H1 (cell line): Measurements from ENCODE around the gene HOXA11. TPM values are rescaled to one million over a fixed set of nuclear protein-coding genes. Genes with fewer than 3 reads are reported as not detected.

Source experiments
- CTCF ChIA-PET: fragments of 300-600 bp; sonication (Branson Sonifier 250); formaldehyde crosslinking; loops from one replicate; lab custom pipeline; 2021; ENCODE audit not compliant: partially characterized antibody; lab: Charles Lee
- POLR2A ChIA-PET: fragments of 300-600 bp; sonication (Branson Sonifier 250); formaldehyde crosslinking; loops from one replicate; lab custom pipeline; 2021; ENCODE audit warnings: inconsistent platforms; ENCODE audit not compliant: partially characterized antibody; lab: Charles Lee
- DNase-seq, 2 experiments: peaks; one replicate each; pipeline versions ENCODE4 v3.0.0 to v3.0.0-alpha.2; 2010 to 2022; ENCODE audit warnings: low spot score in 2 of 2, low read depth in 1 of 2, mixed read lengths in 1 of 2
- FAIRE-seq: peaks from 2 replicates; lab custom pipeline; 2011; peaks lifted over from hg19 to GRCh38; lab: Jason Lieb, UNC
- H2AFZ ChIP-seq: 2 replicates; pipeline ENCODE4 v1.8.1; 2012; ENCODE audit warnings: low read length, inconsistent platforms
- H2AK5ac ChIP-seq: 2 replicates; pipeline ENCODE4 v1.6.1; 2013; ENCODE audit warnings: low read depth, low read length
- H2BK120ac ChIP-seq: replicated peaks from 2 replicates; pipeline ENCODE3; 2013; ENCODE audit warnings: low read depth, low read length, inconsistent platforms
- H2BK12ac ChIP-seq: 2 replicates; pipeline ENCODE4 v1.6.1; 2013; ENCODE audit warnings: low read depth, low read length
- H2BK15ac ChIP-seq: 2 replicates; pipeline ENCODE4 v1.6.1; 2013; ENCODE audit warnings: low read length
- H2BK20ac ChIP-seq: 2 replicates; pipeline ENCODE4 v1.6.1; 2013; ENCODE audit warnings: low read length
- H2BK5ac ChIP-seq: 2 replicates; pipeline ENCODE4 v1.6.1; 2013; ENCODE audit warnings: low read depth, low read length
- H3K14ac ChIP-seq: 2 replicates; pipeline ENCODE4 v1.6.1; 2013; ENCODE audit warnings: inconsistent platforms; ENCODE audit not compliant: insufficient read length
- H3K18ac ChIP-seq: 2 replicates; pipeline ENCODE4 v1.6.1; 2013; ENCODE audit warnings: low read length; ENCODE audit errors: extremely low read depth
- H3K23ac ChIP-seq: 2 replicates; pipeline ENCODE4 v1.6.1; 2013; ENCODE audit warnings: inconsistent platforms; ENCODE audit not compliant: insufficient read length
- H3K23me2 ChIP-seq: 2 replicates; pipeline ENCODE4 v1.6.1; 2013; ENCODE audit warnings: low read depth, low read length
- H3K27ac ChIP-seq: 2 replicates; pipeline ENCODE4 v1.6.1; 2011; ENCODE audit warnings: low read depth, low read length, inconsistent platforms
- H3K27me3 ChIP-seq, 4 experiments: replicated peaks in 1 of 4; 1 replicate in 1 of 4; 2 replicates in 3 of 4; pipeline versions ENCODE4 v1.6.1 to v1.8.1; 2011 to 2013; ENCODE audit warnings: low read length in 3 of 4, mild to moderate bottlenecking in 3 of 4, inconsistent platforms in 2 of 4, mixed read lengths in 2 of 4, moderate library complexity in 1 of 4; ENCODE audit not compliant: control insufficient read depth in 3 of 4, insufficient read depth in 3 of 4; ENCODE audit errors: extremely low read depth in 1 of 4
- H3K36me3 ChIP-seq, 4 experiments: 2 replicates each; pipeline versions ENCODE4 v1.6.1 to v1.8.1; 2011 to 2013; ENCODE audit warnings: mild to moderate bottlenecking in 4 of 4, low read length in 3 of 4, moderate library complexity in 2 of 4, control low read depth in 1 of 4, inconsistent platforms in 1 of 4; ENCODE audit not compliant: insufficient read depth in 4 of 4, control insufficient read depth in 2 of 4
- H3K4ac ChIP-seq: replicated peaks from 2 replicates; pipeline ENCODE3; 2013; ENCODE audit warnings: low read length, low read depth, mixed read lengths, inconsistent platforms; ENCODE audit not compliant: insufficient read length
- H3K4me1 ChIP-seq, 4 experiments: replicated peaks in 1 of 4; 1 replicate in 1 of 4; 2 replicates in 3 of 4; pipeline versions ENCODE4 v1.6.1 to v1.8.1; 2011 to 2013; ENCODE audit warnings: low read length in 3 of 4, inconsistent platforms in 2 of 4, mixed read lengths in 1 of 4; ENCODE audit not compliant: insufficient read depth in 4 of 4, control insufficient read depth in 3 of 4
- H3K4me2 ChIP-seq, 2 experiments: 2 replicates each; pipeline versions ENCODE4 v1.6.1 to v1.8.1; 2011 to 2013; ENCODE audit warnings: low read depth in 2 of 2, low read length in 2 of 2, control low read depth in 1 of 2, inconsistent platforms in 1 of 2, mild to moderate bottlenecking in 1 of 2; ENCODE audit not compliant: insufficient read depth in 1 of 2
- H3K4me3 ChIP-seq, 4 experiments: fragments of 200-600, 300-600 bp in 1 of 4; sonication (generic), shearing (Covaris generic), sonication (Bioruptor Twin) in 1 of 4; 2 replicates each; pipeline versions ENCODE4 v1.5.1 to v1.8.1; 2011 to 2016; ENCODE audit warnings: low read length in 4 of 4, low read depth in 3 of 4, control low read depth in 2 of 4, inconsistent platforms in 2 of 4, mild to moderate bottlenecking in 2 of 4, mixed read lengths in 1 of 4, moderate library complexity in 1 of 4; ENCODE audit not compliant: insufficient read depth in 2 of 4; ENCODE audit errors: extremely low read depth in 1 of 4
- H3K56ac ChIP-seq: replicated peaks from 2 replicates; pipeline ENCODE3; 2013; ENCODE audit warnings: low read depth, mild to moderate bottlenecking, mixed read lengths, low read length, inconsistent platforms; ENCODE audit not compliant: insufficient read length
- H3K79me1 ChIP-seq: 2 replicates; pipeline ENCODE4 v1.6.1; 2013; ENCODE audit warnings: low read depth, low read length, control low read depth
- H3K79me2 ChIP-seq, 2 experiments: 2 replicates each; pipeline versions ENCODE4 v1.6.1 to v1.8.1; 2012 to 2013; ENCODE audit warnings: low read length in 2 of 2, mild to moderate bottlenecking in 2 of 2, inconsistent platforms in 1 of 2; ENCODE audit not compliant: insufficient read depth in 2 of 2, control insufficient read depth in 1 of 2
- H3K9ac ChIP-seq, 4 experiments: replicated peaks in 1 of 4; 1 replicate in 1 of 4; 2 replicates in 3 of 4; pipeline versions ENCODE4 v1.6.1 to v1.8.1; 2011 to 2013; ENCODE audit warnings: low read depth in 3 of 4, low read length in 3 of 4, control low read depth in 2 of 4, mild to moderate bottlenecking in 2 of 4, moderate library complexity in 2 of 4, inconsistent platforms in 1 of 4; ENCODE audit errors: extremely low read depth in 1 of 4
- H3K9me3 ChIP-seq, 2 experiments: 2 replicates each; pipeline versions ENCODE4 v1.6.1 to v1.8.1; 2012 to 2013; ENCODE audit warnings: mild to moderate bottlenecking in 2 of 2, moderate library complexity in 2 of 2, control low read depth in 1 of 2, inconsistent platforms in 1 of 2, low read depth in 1 of 2, low read length in 1 of 2, mixed read lengths in 1 of 2; ENCODE audit not compliant: insufficient read depth in 2 of 2
- H4K20me1 ChIP-seq, 2 experiments: replicated peaks in 1 of 2; 2 replicates each; pipeline versions ENCODE3 to v1.8.1; 2011 to 2013; ENCODE audit warnings: inconsistent platforms in 2 of 2, low read length in 2 of 2, mild to moderate bottlenecking in 1 of 2; ENCODE audit not compliant: insufficient read depth in 2 of 2, control insufficient read depth in 1 of 2
- H4K5ac ChIP-seq: 2 replicates; pipeline ENCODE4 v1.6.1; 2013; ENCODE audit warnings: low read length, low read depth, mixed read lengths, inconsistent platforms; ENCODE audit not compliant: insufficient read length
- H4K8ac ChIP-seq: 2 replicates; pipeline ENCODE4 v1.8.0; 2013; ENCODE audit warnings: mild to moderate bottlenecking, moderate library complexity, low read length, inconsistent platforms; ENCODE audit not compliant: insufficient read depth; ENCODE audit errors: extremely low read depth
- H4K91ac ChIP-seq: replicated peaks from 2 replicates; pipeline ENCODE3; 2013; ENCODE audit warnings: low read length, mixed read lengths, inconsistent platforms; ENCODE audit not compliant: insufficient read length
- CBX8 ChIP-seq: fragments of 300-800, 300-1000 bp; sonication (generic); IDR thresholded peaks from 2 replicates; pipeline ENCODE4 v1.7.1; 2016; ENCODE audit warnings: low read depth, low read length, borderline replicate concordance
- CREB1 ChIP-seq: IDR thresholded peaks from 2 replicates; pipeline ENCODE4 v1.6.1; 2012; ENCODE audit warnings: inconsistent platforms
- CTCF ChIP-seq, 3 experiments: IDR thresholded peaks; 1 replicate in 2 of 3; 2 replicates in 1 of 3; pipeline versions ENCODE4 v1.5.1 to v1.6.1; 2011; ENCODE audit warnings: low read length in 3 of 3, mild to moderate bottlenecking in 3 of 3, inconsistent platforms in 2 of 3, low read depth in 1 of 3, moderate library complexity in 1 of 3; ENCODE audit not compliant: insufficient read depth in 1 of 3; ENCODE audit errors: control extremely low read depth in 1 of 3
- MAFK ChIP-seq: IDR thresholded peaks from 2 replicates; pipeline ENCODE4 v1.6.1; 2012; ENCODE audit warnings: low read depth, mild to moderate bottlenecking, improper control_type of control experiment, low read length
- SIRT6 ChIP-seq: IDR thresholded peaks from one replicate; pipeline ENCODE4 v1.7.1; 2012; ENCODE audit warnings: low read length, inconsistent platforms
- SP1 ChIP-seq: IDR thresholded peaks from 2 replicates; pipeline ENCODE4 v1.6.1; 2011; ENCODE audit warnings: low read depth, low read length
- TEAD4 ChIP-seq: IDR thresholded peaks from 2 replicates; pipeline ENCODE4 v1.6.1; 2012; ENCODE audit warnings: low read depth, low read length, inconsistent platforms, mixed read lengths
- WGBS, 2 experiments: shearing (Covaris generic) in 1 of 2; methylation state at CpG; one replicate each; pipeline versions ENCODE4 v1.1.6 to v1.1.7; 2013 to 2015; ENCODE audit warnings: low lambda C conversion rate in 2 of 2, mixed read lengths in 2 of 2, inconsistent platforms in 1 of 2, low coverage in 1 of 2, missing lambda C conversion rate in 1 of 2; ENCODE audit not compliant: insufficient replicate concordance in 2 of 2, insufficient coverage in 1 of 2, insufficient read length in 1 of 2; ENCODE audit errors: extremely low coverage in 1 of 2, missing lambda C conversion rate in 1 of 2; 5-methylcytosine and 5-hydroxymethylcytosine counted together
- polyA plus RNA-seq, 7 experiments: library from polyadenylated mRNA; depleted of rRNA in 3 of 7; stranded (reverse) in 5 of 7; unstranded in 2 of 7; fragments of >200 nt in 5 of 7; fragments of 200-250 nt in 2 of 7; gene quantifications; 1 replicate in 5 of 7; 2 replicates in 1 of 7; 4 replicates in 1 of 7; pipeline versions ENCODE4 v1.2.1 to v1.2.3, GENCODE V29; 2011 to 2013; ENCODE audit warnings: missing spikeins in 2 of 7, mixed read lengths in 2 of 7
- total RNA-seq: library from RNA; stranded (reverse); fragmentation: NEBNext Ultra II Directional; extraction: Animal tissue kit (Norgen Biotek cat#: 25700); gene quantifications from 2 replicates; pipeline ENCODE4 v1.2.1, GENCODE V29; 2021

The HOXA11 gene
- total and polyA plus RNA-seq, 2 of the 8 experiments (the other 6 are each of a cell fraction or from before 2014, with no cell fraction given): not detected

- DNase-seq (no peak), FAIRE-seq (no peak)
- no peak overlapping the region for H3K27ac ChIP-seq
- no peak overlapping the region for H4K5ac ChIP-seq
- no peak overlapping the region for H4K91ac ChIP-seq
- H3K18ac ChIP-seq: no peak overlapping the region
- H3K4ac ChIP-seq: no peak overlapping the region
- TF ChIP-seq CREB1 (no peak), MAFK (no peak), SP1 (no peak), TEAD4 (no peak), CTCF (IDR thresholded peaks at IDR 0.05; ENCODE audit: control extremely low read depth in 1 of 3, insufficient read depth in 1 of 3, low read depth in 1 of 3, low read length in 3 of 3) (no peak), SIRT6 (no peak), CBX8 (no peak)
- H3K27me3 ChIP-seq: peaks cover 96 to 100% (median 100%) of the 10 kb centered on the region in 4 experiments
- H3K79me2 ChIP-seq: no peaks in the 10 kb centered on the region
- ChIA-PET CTCF (interaction anchor here (0.7 to 2.1 kb wide), 5 partner anchors 9 to 447 kb away, joined by 3 to 10 read pairs (median 4); partner anchors contain the start of gene HOXA5), POLR2A (no interaction called here)
- no peak overlapping the region for H4K8ac ChIP-seq
- no peak overlapping the region for H2AK5ac ChIP-seq
- H2BK15ac ChIP-seq: no peak overlapping the region
- no peaks in the 10 kb centered on the region for H3K79me1 ChIP-seq
- no peak overlapping the region for H2AFZ ChIP-seq
- peaks cover 12 to 18% of the 10 kb centered on the region in 2 experiments for H4K20me1 ChIP-seq
- no peak overlapping the region for H3K4me3 ChIP-seq
- peaks cover 0 to 6% (median 2%) of the 10 kb centered on the region in 4 experiments; a peak in 4 of 7 replicates for H3K4me1 ChIP-seq
- 30% methylated on average over 2 of the region's 2 CpGs; no CpG with 5 or more reads in 1 of the 2 experiments for WGBS, 2 experiments
- no peak overlapping the region for H2BK120ac ChIP-seq
- H2BK12ac ChIP-seq: no peak overlapping the region
- H3K9me3 ChIP-seq: peaks cover 0 to 4% of the 10 kb centered on the region in 2 experiments; a peak in 1 of 4 replicates
- peaks cover 0 to 16% (median 0%) of the 10 kb centered on the region in 4 experiments; a peak in 2 of 8 replicates for H3K36me3 ChIP-seq
- no peak overlapping the region for H2BK20ac ChIP-seq
- no peak overlapping the region for H3K4me2 ChIP-seq
- H3K14ac ChIP-seq: no peak overlapping the region
- peaks cover 4% of the 10 kb centered on the region; the same call in 1 of the 2 replicates for H3K23me2 ChIP-seq
- no peak overlapping the region for H3K9ac ChIP-seq
- H3K23ac ChIP-seq: no peak overlapping the region
- H3K56ac ChIP-seq: no peak overlapping the region
- no peak overlapping the region for H2BK5ac ChIP-seq
Observed at GRCh38 chr7:27134392-27134791, 50.6 kb downstream of the HOXA11 start.
